ENCODE measurements around the gene G6PC2. TPM values are rescaled to one million over a fixed set of nuclear protein-coding genes. Genes with fewer than 3 reads are reported as not detected.

The G6PC2 gene
- total RNA-seq, 1 experiment from 2014 or later: not detected

- no peaks in the 10 kb centered on the region for H3K36me3 ChIP-seq (ENCODE audit: low read depth)
- no peaks in the 10 kb centered on the region for H3F3A ChIP-seq (ENCODE audit: insufficient read depth, low read depth)
- no peak overlapping the region for H2AFZ ChIP-seq
- H3K4me2 ChIP-seq: no peak overlapping the region
- no peaks in the 10 kb centered on the region for H4K20me1 ChIP-seq (ENCODE audit: insufficient read depth)
- ChIA-PET CTCF (no interaction called here), POLR2A (ENCODE audit: unreplicated experiment) (no interaction called here)
- DNase-seq: no peak
- no peaks in the 10 kb centered on the region for H3K27me3 ChIP-seq (ENCODE audit: insufficient read depth, low read depth)
- H3K9me3 ChIP-seq (ENCODE audit: insufficient read depth, low read depth): no peaks in the 10 kb centered on the region
- H3K9me2 ChIP-seq (ENCODE audit: insufficient read depth): no peaks in the 10 kb centered on the region
- TF ChIP-seq CTCF (conservative IDR thresholded peaks at IDR 0.05) (no peak), EZH2 (IDR thresholded peaks at IDR 0.05; ENCODE audit: low read depth) (no peak)
- H3K4me1 ChIP-seq (replicated peaks; ENCODE audit: insufficient read depth): no peaks in the 10 kb centered on the region
- no peak overlapping the region for H3K27ac ChIP-seq
- intact Hi-C loops (cut with micrococcal nuclease; ENCODE audit: unreplicated experiment): no loop called here
- no peak overlapping the region for H3K4me3 ChIP-seq
- H3K79me2 ChIP-seq (ENCODE audit: low read depth): no peaks in the 10 kb centered on the region
- no TSS peak for BruUV-seq (replicated peaks)
These were observed 7.0 kb downstream of the G6PC2 start for GRCh38 chr2:168907940-168908662.

GRCh38 chr2:168910330-168910729, 9.2 kb downstream of the G6PC2 start:
- Histone ChIP-seq H3K4me3 (no peak overlapping the region), H3K4me1 (replicated peaks; ENCODE audit: insufficient read depth) (no peaks in the 10 kb centered on the region), H2AFZ (no peak overlapping the region), H3K27me3 (ENCODE audit: insufficient read depth, low read depth) (no peaks in the 10 kb centered on the region), H3F3A (ENCODE audit: insufficient read depth, low read depth) (no peaks in the 10 kb centered on the region), H3K27ac (no peak overlapping the region), H3K79me2 (ENCODE audit: low read depth) (no peaks in the 10 kb centered on the region), H3K4me2 (no peak overlapping the region), H3K36me3 (ENCODE audit: low read depth) (no peaks in the 10 kb centered on the region), H3K9me3 (ENCODE audit: insufficient read depth, low read depth) (no peaks in the 10 kb centered on the region), H4K20me1 (ENCODE audit: insufficient read depth) (no peaks in the 10 kb centered on the region), H3K9me2 (ENCODE audit: insufficient read depth) (no peaks in the 10 kb centered on the region)
- BruUV-seq (replicated peaks): no TSS peak
- intact Hi-C loops (cut with micrococcal nuclease; ENCODE audit: unreplicated experiment): no loop called here
- ChIA-PET CTCF (interaction anchor here (0.7 kb wide), 1 partner anchor 466 kb away, joined by 3 read pairs; no protein-coding TSS in a partner anchor), POLR2A (ENCODE audit: unreplicated experiment) (no interaction called here)
- TF ChIP-seq CTCF (conservative IDR thresholded peaks at IDR 0.05) (no peak), EZH2 (IDR thresholded peaks at IDR 0.05; ENCODE audit: low read depth) (no peak)
- no peak for DNase-seq

GRCh38 chr2:168912466-168912865, 11.4 kb downstream of the G6PC2 start:
- ChIA-PET POLR2A (ENCODE audit: unreplicated experiment) (no interaction called here), CTCF (no interaction called here)
- no peak for TF ChIP-seq EZH2 (IDR thresholded peaks at IDR 0.05; ENCODE audit: low read depth)
- TF ChIP-seq CTCF (conservative IDR thresholded peaks at IDR 0.05): no peak
- H2AFZ ChIP-seq: no peak overlapping the region
- H3F3A ChIP-seq (ENCODE audit: insufficient read depth, low read depth): no peaks in the 10 kb centered on the region
- no peaks in the 10 kb centered on the region for H3K27me3 ChIP-seq (ENCODE audit: insufficient read depth, low read depth)
- no peaks in the 10 kb centered on the region for H3K9me3 ChIP-seq (ENCODE audit: insufficient read depth, low read depth)
- DNase-seq: no peak
- intact Hi-C loops (cut with micrococcal nuclease; ENCODE audit: unreplicated experiment): no loop called here
- BruUV-seq (replicated peaks): no TSS peak
- no peaks in the 10 kb centered on the region for H3K4me1 ChIP-seq (replicated peaks; ENCODE audit: insufficient read depth)
- H3K79me2 ChIP-seq (ENCODE audit: low read depth): no peaks in the 10 kb centered on the region
- no peaks in the 10 kb centered on the region for H3K9me2 ChIP-seq (ENCODE audit: insufficient read depth)
- H4K20me1 ChIP-seq (ENCODE audit: insufficient read depth): no peaks in the 10 kb centered on the region
- no peak overlapping the region for H3K4me3 ChIP-seq
- H3K4me2 ChIP-seq: no peak overlapping the region
- H3K36me3 ChIP-seq (ENCODE audit: low read depth): no peaks in the 10 kb centered on the region
- H3K27ac ChIP-seq: no peak overlapping the region
